K562 (cell line): ENCODE data around the gene NPAS2. TPM values are rescaled to one million over a fixed set of nuclear protein-coding genes. Genes with fewer than 3 reads are reported as not detected.

Experiments used
- ATAC-seq: fragments of 200-7000 bp; cut with Tn5 transposase; 3 replicates; pipeline ENCODE4 v1.9.1; 2020; ENCODE audit warnings: moderate library complexity
- BruUV-seq: library from RNA; stranded (reverse); fragments of 400-500 nt; replicated peaks from 2 replicates; lab custom pipeline; 2021; lab: Mats Ljungman, UMichigan
- CTCF ChIA-PET: fragments of 300-600 bp; formaldehyde crosslinking; extraction: SDS; loops from one replicate; lab custom pipeline; 2021; ENCODE audit warnings: low intra/inter-chr PET ratio; lab: Yijun Ruan, JAX
- POLR2A ChIA-PET: fragments of 300-600, 350-650 bp; sonication (Branson Sonifier 250); formaldehyde crosslinking; extraction: SDS; loops from one replicate; lab custom pipeline; 2021; ENCODE audit warnings: antibody characterized with exemption, inconsistent platforms; lab: Yijun Ruan, JAX
- DNase-seq, 4 experiments: peaks; one replicate each; pipeline versions ENCODE4 v3.0.0 to v3.0.0-alpha.2; 2011 to 2018; ENCODE audit warnings: low spot score in 3 of 4, mixed read lengths in 3 of 4; ENCODE audit errors: extremely low read depth in 1 of 4
- FAIRE-seq: peaks from 2 replicates; lab custom pipeline; 2011; peaks lifted over from hg19 to GRCh38; lab: Jason Lieb, UNC
- H2AFZ ChIP-seq: 2 replicates; pipeline ENCODE4 v1.6.0; 2011; ENCODE audit warnings: low read depth, low read length, control low read depth, inconsistent platforms
- H3K27ac ChIP-seq: fragments of 200-600 bp; 3 replicates; pipeline ENCODE4 v1.8.0; 2011; ENCODE audit warnings: low read depth, mild to moderate bottlenecking, control low read depth, inconsistent platforms, low read length, moderate library complexity, mixed read lengths; ENCODE audit errors: extremely low read depth
- H3K27me3 ChIP-seq, 2 experiments: fragments of 300-600 bp in 1 of 2; 2 replicates in 1 of 2; 3 replicates in 1 of 2; pipeline versions ENCODE4 v1.6.0 to v1.8.0; 2011; ENCODE audit warnings: inconsistent platforms in 2 of 2, low read length in 2 of 2, mild to moderate bottlenecking in 1 of 2, mixed read lengths in 1 of 2, moderate library complexity in 1 of 2; ENCODE audit not compliant: control insufficient read depth in 2 of 2, insufficient read depth in 2 of 2
- H3K36me3 ChIP-seq: fragments of 300-600 bp; 3 replicates; pipeline ENCODE4 v1.8.0; 2011; ENCODE audit warnings: mild to moderate bottlenecking, low read length, inconsistent platforms; ENCODE audit not compliant: control insufficient read depth, insufficient read depth
- H3K4me1 ChIP-seq, 2 experiments: fragments of 200-600 bp in 1 of 2; replicated peaks in 1 of 2; 2 replicates in 1 of 2; 3 replicates in 1 of 2; pipeline versions ENCODE4 v1.5.1 to v1.8.0; 2011; ENCODE audit warnings: inconsistent platforms in 2 of 2, low read length in 2 of 2, mild to moderate bottlenecking in 1 of 2, mixed read lengths in 1 of 2, moderate library complexity in 1 of 2; ENCODE audit not compliant: control insufficient read depth in 2 of 2, insufficient read depth in 2 of 2
- H3K4me2 ChIP-seq: 2 replicates; pipeline ENCODE4 v1.6.1; 2011; ENCODE audit warnings: low read length, control low read depth, inconsistent platforms, mixed read lengths; ENCODE audit not compliant: insufficient read depth
- H3K4me3 ChIP-seq: fragments of 200-600 bp; sonication (generic), shearing (Covaris generic); 2 replicates; pipeline ENCODE4 v1.5.1; 2016; ENCODE audit warnings: control low read depth, inconsistent platforms
- H3K79me2 ChIP-seq: fragments of 200-600 bp; 3 replicates; pipeline ENCODE4 v1.8.0; 2011; ENCODE audit warnings: low read length, inconsistent platforms; ENCODE audit not compliant: control insufficient read depth, insufficient read depth
- H3K9ac ChIP-seq, 2 experiments: 2 replicates each; pipeline versions ENCODE4 v1.6.0 to v1.6.1; 2011; ENCODE audit warnings: low read depth in 2 of 2, low read length in 2 of 2, control low read depth in 1 of 2, inconsistent platforms in 1 of 2, mild to moderate bottlenecking in 1 of 2, mixed read lengths in 1 of 2; ENCODE audit not compliant: insufficient read depth in 1 of 2
- H3K9me1 ChIP-seq: one replicate; pipeline ENCODE4 v1.6.0; 2011; ENCODE audit warnings: inconsistent platforms, mild to moderate bottlenecking, low read length, moderate library complexity; ENCODE audit not compliant: control insufficient read depth, insufficient read depth
- H3K9me3 ChIP-seq: replicated peaks from 2 replicates; pipeline ENCODE4 v1.5.1; 2011; ENCODE audit warnings: low read depth, low read length, inconsistent platforms; ENCODE audit not compliant: control insufficient read depth, insufficient read depth
- H4K20me1 ChIP-seq: replicated peaks from 2 replicates; pipeline ENCODE4 v1.6.1; 2011; ENCODE audit warnings: low read length, inconsistent platforms, mixed read lengths; ENCODE audit not compliant: control insufficient read depth, insufficient read depth
- ARHGAP35 ChIP-seq: fragments of 450-650 bp; IDR thresholded peaks from 2 replicates; pipeline ENCODE4 v1.6.1; 2018; ENCODE audit not compliant: partially characterized antibody
- CHAMP1 ChIP-seq: fragments of 450-650 bp; IDR thresholded peaks from 2 replicates; pipeline ENCODE4 v1.6.1; 2016; ENCODE audit warnings: mild to moderate bottlenecking
- FOXK1 ChIP-seq: sonication (generic); formaldehyde crosslinking; IDR thresholded peaks from 2 replicates; pipeline ENCODE4 v1.8.0; 2022; ENCODE audit warnings: missing genetic modification reagents, mild to moderate bottlenecking, borderline replicate concordance
- IFI16 ChIP-seq: fragments of 250-450 bp; sonication (Bioruptor Pico); IDR thresholded peaks from 2 replicates; pipeline ENCODE4 v2.1.2; 2022; ENCODE audit warnings: mild to moderate bottlenecking, inconsistent platforms
- KLF16 ChIP-seq: IDR thresholded peaks from 2 replicates; pipeline ENCODE4 v1.6.1; 2016; ENCODE audit warnings: antibody characterized with exemption
- MAX ChIP-seq: sonication (generic); formaldehyde crosslinking; IDR thresholded peaks from 2 replicates; pipeline ENCODE4 v1.9.0; 2022; ENCODE audit warnings: mild to moderate bottlenecking, missing genetic modification reagents
- MITF ChIP-seq: IDR thresholded peaks from 2 replicates; pipeline ENCODE4 v1.6.1; 2014; ENCODE audit warnings: antibody characterized with exemption
- MTA1 ChIP-seq: fragments of 450-650 bp; IDR thresholded peaks from 2 replicates; pipeline ENCODE4 v1.6.1; 2017; ENCODE audit warnings: borderline replicate concordance
- MTA2 ChIP-seq: fragments of 450-650 bp; IDR thresholded peaks from 2 replicates; pipeline ENCODE4 v1.6.1; 2016; ENCODE audit warnings: low read depth
- NR2C1 ChIP-seq, 2 experiments: fragments of 450-650 bp; IDR thresholded peaks; 2 replicates each; pipeline ENCODE4 v1.6.1; 2017; ENCODE audit warnings: mild to moderate bottlenecking in 2 of 2, antibody characterized with exemption in 1 of 2, inconsistent platforms in 1 of 2, missing compliant biosample characterization in 1 of 2, missing genetic modification characterization in 1 of 2
- NR2F6 ChIP-seq: fragments of 450-650 bp; formaldehyde crosslinking; IDR thresholded peaks from 2 replicates; pipeline ENCODE4 v1.4.0; 2020; ENCODE audit warnings: mild to moderate bottlenecking
- RNF2 ChIP-seq: sonication (generic); IDR thresholded peaks from 2 replicates; pipeline ENCODE4 v1.6.1; 2016
- TSC22D4 ChIP-seq: fragments of 450-650 bp; IDR thresholded peaks from 2 replicates; pipeline ENCODE4 v1.6.1; 2016; ENCODE audit warnings: missing genetic modification characterization, missing biosample characterization, control low read depth
- ZC3H4 ChIP-seq: sonication (generic); formaldehyde crosslinking; IDR thresholded peaks from 2 replicates; pipeline ENCODE4 v1.9.0; 2021; ENCODE audit warnings: missing genetic modification reagents, borderline replicate concordance
- ZKSCAN1 ChIP-seq: fragments of 150-350 bp; IDR thresholded peaks from 2 replicates; pipeline ENCODE4 v1.6.1; 2016; ENCODE audit warnings: low read depth, low read length
- whole genome bisulfite sequencing: fragments of 100-300 bp; shearing (Covaris generic); methylation state at CpG from one replicate; pipeline ENCODE4 v1.1.6; 2016; ENCODE audit warnings: low coverage, mixed read lengths; ENCODE audit not compliant: insufficient coverage; ENCODE audit errors: missing lambda C conversion rate; 5-methylcytosine and 5-hydroxymethylcytosine counted together
- in situ Hi-C: fragments of 300-500 bp; cut with MboI; formaldehyde crosslinking; loops from 4 replicates; pipeline ENCODE4 v1.15.0; 2018; ENCODE audit warnings: inconsistent platforms, mixed read lengths
- intact Hi-C: fragments of 100-400 bp; cut with micrococcal nuclease; formaldehyde crosslinking; loops from 2 replicates; pipeline ENCODE4 v1.14.2; 2022
- polyA plus RNA-seq, 8 experiments: library from polyadenylated mRNA; depleted of rRNA in 4 of 8; stranded (reverse) in 5 of 8; unstranded in 3 of 8; fragments of >200 nt; fragmentation: Nextera tagmentation in 2 of 8; fragmentation: Illumina TruSeq in 1 of 8; extraction: Ambion mirVana in 2 of 8; extraction: Trizol in 1 of 8; gene quantifications; 2 replicates each; pipeline versions ENCODE4 v1.2.1 to v1.2.3, GENCODE V29; 2011 to 2014; ENCODE audit warnings: inconsistent platforms in 1 of 8, missing spikeins in 1 of 8
- total RNA-seq, 7 experiments: library from RNA; depleted of rRNA in 6 of 7; stranded (reverse); fragments of >200 nt in 6 of 7; fragmentation: Illumina TruSeq in 2 of 7; extraction: Trizol in 2 of 7; gene quantifications; 2 replicates each; pipeline versions ENCODE4 v1.2.1 to v1.2.3, GENCODE V29; 2011 to 2021; ENCODE audit warnings: low replicate concordance in 1 of 7

NPAS2 gene
- total and polyA plus RNA-seq, 9 of the 15 experiments (the other 6 are each of a cell fraction or from before 2014, with no cell fraction given) = 0.06 to 0.29 (median 0.07) TPM; not detected in 5

- H3K4me1 ChIP-seq = no peaks in the 10 kb centered on the region
- peaks cover 2% of the 10 kb centered on the region for H3K9me1 ChIP-seq
- ChIA-PET CTCF (no interaction called here), POLR2A (no interaction called here)
- no peaks in the 10 kb centered on the region for H3K9me3 ChIP-seq
- H3K36me3 ChIP-seq = no peaks in the 10 kb centered on the region
- BruUV-seq = no TSS peak
- FAIRE-seq (no peak), DNase-seq (no peak), ATAC-seq (no peak)
- H3K4me3 ChIP-seq = no peak overlapping the region
- H3K79me2 ChIP-seq = no peaks in the 10 kb centered on the region
- WGBS = 2% methylated on average over 6 of the region's 6 CpGs
- intact Hi-C loops = no loop called here
- no peaks in the 10 kb centered on the region for H4K20me1 ChIP-seq
- in situ Hi-C loops = no loop called here
- no peak overlapping the region for H3K27ac ChIP-seq
- H3K27me3 ChIP-seq = peaks cover 17 to 66% of the 10 kb centered on the region in 2 experiments
- no peak overlapping the region for H2AFZ ChIP-seq
- no peak for TF ChIP-seq RNF2
- no peak for TF ChIP-seq NR2C1 (IDR thresholded peaks at IDR 0.05)
- no peak for TF ChIP-seq NR2C1 (tag; IDR thresholded peaks at IDR 0.05)
- TF ChIP-seq FOXK1 (CRISPR knock-in tag) = no peak
- TF ChIP-seq MTA2 = no peak
- TF ChIP-seq MTA1 = no peak
- no peak for TF ChIP-seq IFI16
- no peak for TF ChIP-seq NR2F6 (CRISPR knock-in tag)
- TF ChIP-seq CHAMP1 = no peak
- TF ChIP-seq MAX (CRISPR knock-in tag) = no peak
- TF ChIP-seq ZC3H4 = no peak
- no peak for TF ChIP-seq ZKSCAN1
- TF ChIP-seq ARHGAP35 = no peak
- TF ChIP-seq TSC22D4 (tag) = no peak
- TF ChIP-seq MITF = no peak
- no peak for TF ChIP-seq KLF16
- no peak overlapping the region for H3K9ac ChIP-seq
- H3K4me2 ChIP-seq = no peak overlapping the region
Observed at GRCh38 chr2:100782380-100782878, 37.5 kb upstream of the NPAS2 start.
